ENCODE data around the gene DNAI1. TPM values are rescaled to one million over a fixed set of nuclear protein-coding genes. Genes with fewer than 3 reads are reported as not detected.
A peak's percentile ranks its signal among the peaks of the same experiment; 100 is the strongest.
"Not testable (repeated sequence)": the region's sequence is repeated elsewhere in the genome, so short reads cannot be mapped to it uniquely, and the experiment has no call there.

Gene DNAI1
- polyA plus RNA-seq, 6 donors from 2014 or later, result not detected

DNA sequence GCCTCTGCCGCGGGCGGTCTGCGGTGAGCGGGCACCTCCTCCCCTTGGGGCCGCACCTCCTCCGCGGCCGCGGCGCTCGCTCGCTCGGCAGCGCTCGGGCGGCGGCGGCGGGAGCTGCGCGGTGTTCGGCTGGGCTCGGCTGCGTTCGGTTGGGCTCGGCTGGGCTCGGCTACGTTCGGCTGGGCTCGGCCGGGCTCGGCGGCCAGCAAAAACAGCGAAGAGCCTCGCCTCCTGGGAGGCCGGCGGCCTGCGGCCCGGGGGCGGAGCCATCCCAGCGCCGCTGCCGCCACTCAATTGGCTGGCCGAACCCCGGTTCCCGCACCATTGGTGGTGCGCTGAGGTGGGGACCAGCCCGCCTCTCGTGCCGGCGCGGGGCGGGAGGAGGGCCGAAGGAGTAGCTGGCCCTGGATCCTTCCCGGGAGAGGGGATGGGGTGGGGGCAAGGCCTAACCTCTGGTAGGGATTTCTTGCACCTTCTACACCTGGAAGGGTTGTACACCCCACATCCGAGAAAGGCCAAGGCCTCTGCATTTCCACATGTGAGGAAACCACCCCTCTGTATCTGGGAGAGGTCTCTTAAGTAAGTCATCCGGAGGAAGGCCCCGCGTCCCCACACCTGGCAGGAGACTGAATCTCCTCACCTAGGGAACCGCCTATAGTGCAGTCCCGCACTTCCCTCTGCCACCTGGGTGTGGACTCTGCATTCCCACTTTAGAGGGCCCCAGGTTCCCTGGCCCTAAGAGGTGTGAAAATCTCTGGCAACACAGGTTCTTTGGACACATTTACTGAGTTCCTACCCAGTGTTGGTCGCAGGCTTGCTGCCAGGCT, 64.6 kb downstream of the DNAI1 start, which contains the start of gene ENHO:
TSS of gene ENHO (minus strand) at position 20 of the 827 bp plus-strand sequence. CDS start 1,295 bp downstream, outside the sequence.
- Mint-ChIP-seq H3K27ac (peak within 1 kb of the TSS in 1 of 6 donors; percentile 44), H3K9me3 (no peaks in the 10 kb centered on the region)

DNA sequence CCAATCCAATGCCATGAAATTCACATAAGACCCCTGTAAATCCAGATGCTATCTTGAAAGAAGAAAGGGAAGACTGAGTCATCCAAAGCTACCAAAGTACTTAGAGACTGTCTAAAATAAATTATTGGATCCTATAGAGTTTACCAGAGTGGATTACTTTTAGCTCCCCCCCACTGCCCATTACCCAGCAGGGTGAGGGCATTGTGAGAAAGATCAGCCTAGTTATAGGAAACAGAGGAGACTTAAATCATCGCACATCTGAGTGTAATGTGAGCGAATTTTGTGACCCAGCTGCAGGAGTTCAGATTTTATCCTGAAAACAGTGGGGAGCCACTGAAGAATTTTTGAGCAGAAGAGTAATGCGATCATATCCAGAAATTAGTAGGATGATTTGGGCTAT, 65.7 kb downstream of the DNAI1 start:
- H3K9me3 Mint-ChIP-seq, result no peaks in the 10 kb centered on the region
- peaks cover 34 to 40% (median 34%) of the 10 kb centered on the region in 3 donors for H3K27me3 Mint-ChIP-seq
- no peak overlapping the region for H3K27ac Mint-ChIP-seq
- H3K36me3 Mint-ChIP-seq, result no peaks in the 10 kb centered on the region
- DNase-seq (no peak), ATAC-seq (ENCODE audit: low read depth in 2 of 2) (no peak)
- peak overlapping the region in 3 of 8 donors; percentile 10 to 85 (median 70) for H3K4me3 Mint-ChIP-seq
- H3K4me1 Mint-ChIP-seq, result peaks cover 11 to 13% (median 12%) of the 10 kb centered on the region in 3 donors

More for the DNA sequence above, 64.6 kb downstream of the DNAI1 start, which contains the start of gene ENHO:
- peak; percentile 93 to 95 for ATAC-seq (ENCODE audit: low read depth in 2 of 2)
- Mint-ChIP-seq H3K4me1 (peaks cover 11 to 17% (median 12%) of the 10 kb centered on the region in 3 donors), H3K36me3 (no peaks in the 10 kb centered on the region), H3K4me3 (peak within 1 kb of the TSS; percentile 56 to 89 (median 82)), H3K27me3 (peaks cover 29 to 42% (median 34%) of the 10 kb centered on the region in 3 donors)
- peak; percentile 90 for DNase-seq

DNA sequence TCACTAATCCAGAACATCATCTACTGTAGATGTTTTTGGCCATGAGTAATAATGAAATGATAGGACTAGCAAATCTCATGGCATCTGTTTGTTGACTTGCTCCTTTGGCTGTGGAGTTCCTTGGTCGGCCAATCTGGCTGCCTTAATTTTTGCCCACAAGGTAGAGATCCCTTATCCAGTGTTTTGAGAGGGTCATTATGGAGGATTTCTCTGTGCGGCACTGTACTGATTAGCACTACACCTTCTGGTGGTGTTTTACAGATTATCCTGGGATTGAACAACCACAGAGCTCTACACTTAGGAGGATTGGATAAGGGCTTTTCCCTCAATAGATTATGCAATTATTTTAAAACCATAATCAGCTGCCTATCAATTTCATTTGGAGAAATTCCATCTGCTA, 67.4 kb downstream of the DNAI1 start:
- DNase-seq, result no peak
- Mint-ChIP-seq H3K36me3 (no peaks in the 10 kb centered on the region), H3K4me3 (no peak overlapping the region), H3K27ac (no peak overlapping the region), H3K27me3 (peaks cover 41 to 49% (median 49%) of the 10 kb centered on the region in 3 donors), H3K9me3 (peaks cover 0 to under 1% (median 0%) of the 10 kb centered on the region in 7 donors), H3K4me1 (peaks cover 11 to 12% (median 11%) of the 10 kb centered on the region in 3 donors)
- ATAC-seq (ENCODE audit: low read depth in 2 of 2), result no peak

DNA sequence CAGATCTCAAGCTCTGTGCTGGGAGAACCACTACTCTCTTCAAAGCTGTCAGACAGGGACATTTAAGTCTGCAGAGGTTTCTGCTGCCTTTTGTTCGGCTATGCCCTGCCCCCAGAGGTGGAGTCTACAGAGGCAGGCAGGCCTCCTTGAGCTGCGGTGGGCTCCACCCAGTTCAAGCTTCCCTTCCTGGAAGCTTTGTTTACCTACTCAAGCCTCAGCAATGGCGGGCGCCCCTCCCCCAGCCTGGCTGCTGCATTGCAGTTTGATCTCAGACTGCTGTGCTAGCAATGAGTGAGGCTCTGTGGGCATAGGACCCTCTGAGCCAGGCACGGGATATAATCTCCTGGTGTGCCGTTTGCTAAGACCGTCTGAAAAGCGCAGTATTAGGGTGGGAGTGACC, 73.4 kb downstream of the DNAI1 start:
- not testable (repeated sequence) for ATAC-seq (ENCODE audit: low read depth in 2 of 2); H3K4me1 Mint-ChIP-seq; H3K27ac Mint-ChIP-seq; H3K4me3 Mint-ChIP-seq; H3K36me3 Mint-ChIP-seq; DNase-seq
- H3K9me3 Mint-ChIP-seq, result peaks cover 0 to 16% (median 8%) of the 10 kb centered on the region in 7 donors
- H3K27me3 Mint-ChIP-seq, result peaks cover 44 to 77% (median 50%) of the 10 kb centered on the region in 3 donors

DNA sequence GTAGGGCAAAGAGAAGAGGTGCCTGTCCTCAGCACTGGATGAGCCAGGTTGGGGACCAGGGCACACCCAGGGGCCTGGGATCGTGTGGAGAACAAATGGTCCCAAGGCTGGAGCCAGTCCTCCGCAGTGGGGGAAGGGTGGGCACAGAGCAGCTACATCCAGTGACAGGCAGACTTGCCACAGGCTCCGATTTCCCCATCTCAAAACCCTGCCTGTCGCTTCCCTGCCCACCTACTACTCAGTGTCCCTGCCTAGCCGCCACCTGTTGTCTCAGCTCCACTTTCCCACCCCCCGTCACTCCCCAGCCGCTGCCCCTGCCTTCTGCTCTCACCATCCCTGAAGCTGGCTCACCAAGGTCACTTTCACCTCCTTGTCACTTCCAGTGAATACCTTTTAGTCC, 78.1 kb downstream of the DNAI1 start:
- no peaks in the 10 kb centered on the region for H3K36me3 Mint-ChIP-seq
- peaks cover 54 to 73% (median 55%) of the 10 kb centered on the region in 3 donors for H3K27me3 Mint-ChIP-seq
- H3K27ac Mint-ChIP-seq, result no peak overlapping the region
- no peak for DNase-seq
- no peaks in the 10 kb centered on the region for H3K4me1 Mint-ChIP-seq
- H3K9me3 Mint-ChIP-seq, result peaks cover 0 to 16% (median 6%) of the 10 kb centered on the region in 7 donors
- H3K4me3 Mint-ChIP-seq, result no peak overlapping the region
- no peak for ATAC-seq (ENCODE audit: low read depth in 2 of 2)

DNA sequence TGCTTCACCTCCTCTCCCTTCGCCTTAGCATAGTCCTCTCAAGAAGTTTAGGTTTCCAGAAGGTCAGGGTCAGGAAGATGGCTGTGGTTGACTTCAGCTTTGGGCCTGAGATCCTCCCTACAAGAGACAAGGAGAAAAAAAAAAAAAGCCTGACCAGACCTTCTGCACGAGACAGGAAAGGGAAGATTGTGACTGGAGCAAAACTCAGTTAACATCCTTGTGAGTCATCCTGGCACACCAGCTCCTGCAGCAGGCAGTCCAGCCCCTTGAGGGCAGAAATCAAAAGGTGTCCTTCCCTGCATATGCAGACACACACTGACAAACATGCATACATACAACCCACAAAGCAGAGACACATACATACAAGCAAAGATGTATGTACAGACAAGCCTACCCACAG, 82.2 kb downstream of the DNAI1 start:
- H3K27me3 Mint-ChIP-seq, result peaks cover 48 to 54% (median 49%) of the 10 kb centered on the region in 3 donors
- DNase-seq (no peak), ATAC-seq (ENCODE audit: low read depth in 2 of 2) (no peak)
- H3K36me3 Mint-ChIP-seq, result no peaks in the 10 kb centered on the region
- no peaks in the 10 kb centered on the region for H3K4me1 Mint-ChIP-seq
- no peaks in the 10 kb centered on the region for H3K9me3 Mint-ChIP-seq
- peak overlapping the region in 1 of 8 donors; percentile 17 for H3K4me3 Mint-ChIP-seq
- H3K27ac Mint-ChIP-seq, result no peak overlapping the region

DNA sequence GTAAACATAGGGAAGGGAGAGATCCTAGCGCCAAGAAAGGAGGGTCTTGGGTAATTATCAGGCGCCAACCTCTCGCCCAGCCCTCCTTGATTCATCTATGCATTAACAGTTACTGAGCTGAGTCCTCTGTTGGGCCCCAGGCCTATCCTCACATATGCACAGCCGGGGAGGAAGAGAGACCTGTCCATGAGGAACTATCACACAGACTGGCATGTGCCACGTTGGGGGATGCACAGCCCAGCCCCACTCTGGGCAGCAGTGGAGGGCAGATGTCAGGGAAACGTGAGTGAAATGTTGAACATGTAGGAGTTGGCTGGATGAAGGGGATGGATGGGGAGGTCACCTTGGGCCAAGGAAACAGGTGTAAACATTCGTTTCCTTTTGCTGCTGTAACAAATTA, 82.9 kb downstream of the DNAI1 start:
- no peaks in the 10 kb centered on the region for H3K9me3 Mint-ChIP-seq
- peaks cover 42 to 54% (median 49%) of the 10 kb centered on the region in 3 donors for H3K27me3 Mint-ChIP-seq
- H3K36me3 Mint-ChIP-seq, result no peaks in the 10 kb centered on the region
- no peak overlapping the region for H3K4me3 Mint-ChIP-seq
- ATAC-seq (ENCODE audit: low read depth in 2 of 2) (no peak), DNase-seq (no peak)
- H3K27ac Mint-ChIP-seq, result no peak overlapping the region
- no peaks in the 10 kb centered on the region for H3K4me1 Mint-ChIP-seq

DNA sequence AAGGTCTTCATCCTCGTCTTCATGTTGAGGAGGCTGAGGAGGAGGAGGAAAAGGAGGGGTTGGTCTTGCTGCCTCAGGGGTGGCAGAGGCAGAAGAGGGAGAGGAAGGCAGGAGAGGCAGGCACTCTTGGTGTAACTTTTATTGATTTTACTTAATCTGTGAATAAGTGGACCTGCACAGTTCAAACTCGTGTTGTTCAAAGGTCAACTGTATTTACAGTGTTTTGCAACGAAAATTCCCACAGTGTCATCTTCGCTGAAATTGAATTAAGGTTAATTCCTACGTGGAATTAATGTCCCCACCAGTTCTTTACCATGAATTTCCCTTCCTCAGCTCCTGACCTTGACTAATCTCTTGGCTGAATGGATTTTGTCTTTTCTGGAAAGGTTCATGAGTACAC, 85.4 kb downstream of the DNAI1 start:
- no peaks in the 10 kb centered on the region for H3K9me3 Mint-ChIP-seq
- no peaks in the 10 kb centered on the region for H3K36me3 Mint-ChIP-seq
- ATAC-seq (ENCODE audit: low read depth in 2 of 2) (no peak), DNase-seq (no peak)
- peaks cover 42 to 64% (median 59%) of the 10 kb centered on the region in 3 donors for H3K27me3 Mint-ChIP-seq
- peaks cover 0 to 4% (median 0%) of the 10 kb centered on the region in 3 donors for H3K4me1 Mint-ChIP-seq
- H3K27ac Mint-ChIP-seq, result no peak overlapping the region
- no peak overlapping the region for H3K4me3 Mint-ChIP-seq

DNA sequence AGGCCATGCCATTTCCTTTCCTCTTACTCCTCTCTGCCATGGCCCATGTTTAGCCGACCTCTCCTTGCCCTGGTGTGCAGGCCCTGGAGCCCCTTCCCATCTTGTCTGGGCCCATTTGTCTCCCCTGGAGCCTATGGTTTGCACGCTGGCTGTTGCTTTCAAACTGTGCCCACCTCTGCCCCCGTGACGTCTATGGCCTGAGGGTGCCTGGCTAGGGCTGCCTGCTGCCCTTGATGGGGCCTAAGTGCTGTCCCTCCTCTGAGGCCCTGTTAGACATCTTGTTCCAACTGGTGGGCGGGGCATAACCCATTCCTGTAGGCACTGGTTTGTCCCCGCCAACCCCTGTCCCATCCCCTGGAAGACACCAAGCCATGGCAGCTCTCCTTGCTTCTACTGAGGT, 86.9 kb downstream of the DNAI1 start:
- no peak for ATAC-seq (ENCODE audit: low read depth in 2 of 2)
- no peaks in the 10 kb centered on the region for H3K9me3 Mint-ChIP-seq
- peaks cover 0 to 4% (median 0%) of the 10 kb centered on the region in 3 donors for H3K4me1 Mint-ChIP-seq
- no peak for DNase-seq
- no peak overlapping the region for H3K27ac Mint-ChIP-seq
- peaks cover 38 to 57% (median 51%) of the 10 kb centered on the region in 3 donors for H3K27me3 Mint-ChIP-seq
- no peak overlapping the region for H3K4me3 Mint-ChIP-seq
- H3K36me3 Mint-ChIP-seq, result no peaks in the 10 kb centered on the region

DNA sequence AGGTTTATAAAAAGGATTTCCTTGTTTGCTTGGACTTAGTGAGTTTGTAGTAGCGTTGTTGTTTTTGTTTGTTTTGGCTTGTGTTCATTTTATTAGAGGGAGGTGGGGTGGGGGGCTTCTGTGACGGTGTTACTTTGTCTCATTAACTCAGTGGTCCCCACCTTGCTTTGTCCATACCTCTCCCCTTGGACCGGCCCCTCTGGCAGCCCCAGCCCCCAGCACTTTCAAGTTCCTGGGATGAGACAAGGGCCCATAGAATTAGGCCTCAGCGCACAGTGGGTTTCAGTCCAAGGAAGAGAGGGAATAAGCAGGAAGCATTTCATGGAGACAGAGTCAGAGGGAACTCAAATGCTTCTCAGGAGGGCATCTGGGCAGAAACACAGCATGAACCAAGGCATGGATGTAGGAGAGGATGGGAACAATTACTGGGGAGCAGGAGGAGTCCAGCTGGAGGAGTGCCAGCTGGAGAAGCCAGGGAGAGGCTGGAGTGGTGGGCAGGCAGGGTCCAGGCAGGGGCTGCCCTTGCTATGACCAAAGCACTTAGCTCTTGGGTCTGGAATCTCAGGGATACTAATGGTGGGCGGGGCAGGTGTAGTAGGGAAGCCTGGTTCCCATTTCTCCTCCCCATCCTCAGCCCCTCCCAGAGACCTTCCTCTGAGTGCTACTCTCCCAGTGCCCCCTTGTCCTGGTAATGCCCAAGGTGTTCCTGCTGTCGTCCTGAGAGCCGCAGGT, 87.7 kb downstream of the DNAI1 start:
- Mint-ChIP-seq H3K27me3 (peaks cover 34 to 53% (median 47%) of the 10 kb centered on the region in 3 donors), H3K27ac (peak overlapping the region in 1 of 6 donors; percentile 51), H3K4me3 (no peak overlapping the region), H3K36me3 (no peaks in the 10 kb centered on the region), H3K9me3 (no peaks in the 10 kb centered on the region), H3K4me1 (peaks cover 0 to 4% (median 0%) of the 10 kb centered on the region in 3 donors)
- no peak for DNase-seq
- no peak for ATAC-seq (ENCODE audit: low read depth in 2 of 2)

DNA sequence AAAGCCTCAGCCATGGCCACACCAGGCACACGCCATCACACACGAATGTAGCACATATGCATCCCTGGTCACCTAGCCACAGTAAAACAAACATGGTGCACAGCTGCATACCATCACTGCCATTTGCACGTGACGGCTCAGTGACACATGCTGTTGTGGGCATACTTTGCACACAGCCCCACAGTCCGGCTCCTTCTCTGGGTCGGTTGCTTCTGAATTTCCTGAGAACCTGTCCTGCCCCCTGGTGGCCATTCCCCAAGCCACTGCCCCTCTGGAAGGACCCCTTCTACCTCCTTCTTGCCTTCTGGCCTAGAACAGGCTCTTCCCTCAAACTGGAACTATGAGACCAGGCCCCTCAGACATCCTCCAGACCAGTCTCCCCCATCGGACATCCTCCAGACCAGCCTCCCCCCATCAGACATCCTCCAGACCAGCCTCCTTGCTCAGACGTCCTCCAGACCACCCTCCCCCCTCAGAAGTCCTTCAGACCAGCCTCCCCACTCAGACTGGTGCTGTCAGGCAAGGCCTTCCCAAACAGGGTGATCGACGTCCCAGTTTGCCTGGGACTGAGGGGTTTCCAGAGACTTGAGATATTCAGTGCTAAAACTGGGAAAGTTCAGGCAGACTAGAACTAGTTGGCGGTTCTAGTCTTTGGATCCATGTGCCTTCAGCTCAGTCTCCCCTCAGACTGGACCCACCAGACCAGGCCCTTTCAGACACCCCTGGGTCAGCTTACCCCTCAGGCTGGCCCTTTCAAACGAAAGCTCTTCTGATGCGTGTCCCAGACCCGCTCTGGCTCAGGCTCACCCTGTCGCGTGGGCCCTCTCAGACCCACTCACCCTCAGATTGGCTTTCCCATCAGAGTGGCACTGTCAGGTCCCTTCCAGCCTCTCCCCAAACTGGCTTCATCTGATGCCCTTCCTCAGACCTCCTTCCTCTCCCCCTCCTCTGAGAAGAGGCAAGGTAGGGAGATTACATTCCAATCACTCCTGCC, 88.5 kb downstream of the DNAI1 start:
- Mint-ChIP-seq H3K4me3 (no peak overlapping the region), H3K4me1 (peaks cover 0 to 4% (median 0%) of the 10 kb centered on the region in 3 donors), H3K27me3 (peaks cover 28 to 44% (median 42%) of the 10 kb centered on the region in 3 donors), H3K36me3 (no peaks in the 10 kb centered on the region), H3K27ac (peak overlapping the region in 1 of 6 donors; percentile 49), H3K9me3 (no peaks in the 10 kb centered on the region)
- peak; percentile 49 to 52 for ATAC-seq (ENCODE audit: low read depth in 2 of 2)
- DNase-seq, result peak; percentile 28

DNA sequence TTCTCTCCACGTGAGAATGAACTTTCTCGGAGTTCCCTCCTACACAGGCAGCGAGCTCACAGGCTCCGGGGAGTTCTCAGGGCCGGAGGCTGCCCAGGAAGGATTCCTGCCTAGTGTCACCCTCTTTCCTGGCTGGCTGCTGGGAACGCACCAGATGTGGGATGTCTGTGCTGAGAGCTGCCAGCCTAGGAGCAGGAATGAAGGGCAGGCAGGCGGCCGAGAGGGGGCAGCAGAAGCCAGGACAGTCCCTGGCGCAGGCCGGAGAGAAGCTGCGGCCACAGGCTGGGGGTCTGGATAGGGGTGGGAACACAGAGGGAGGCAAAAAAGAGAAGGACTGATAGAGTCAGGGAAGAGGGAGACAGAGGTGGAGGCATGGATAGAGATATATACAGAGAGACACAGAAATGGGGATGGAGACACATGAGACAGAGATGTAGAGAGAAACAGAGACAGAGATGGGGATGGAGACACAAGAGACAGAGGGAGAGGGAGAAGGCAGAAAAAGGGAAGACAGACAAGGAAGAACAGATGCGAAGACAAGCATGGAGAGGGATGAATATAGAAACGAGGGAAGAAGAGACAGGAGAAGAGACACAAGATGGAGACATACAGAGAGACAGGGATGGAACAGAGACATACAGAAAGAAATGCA, 89.5 kb downstream of the DNAI1 start:
- Mint-ChIP-seq H3K36me3 (no peaks in the 10 kb centered on the region), H3K4me3 (no peak overlapping the region), H3K27ac (no peak overlapping the region), H3K4me1 (peaks cover 0 to 4% (median 0%) of the 10 kb centered on the region in 3 donors), H3K27me3 (peaks cover 26 to 48% (median 39%) of the 10 kb centered on the region in 3 donors), H3K9me3 (no peaks in the 10 kb centered on the region)
- DNase-seq, result peak; percentile 18
- ATAC-seq (ENCODE audit: low read depth in 2 of 2), result peak in 1 of 2 donors; percentile 47

All from naive B cell (primary cell).